NCI-H82 treated with DMSO at 0.1 percent for 48 hours (cell line): Measurements from ENCODE around the gene DEFB131A.
"Not testable (repeated sequence)": the region's sequence is repeated elsewhere in the genome, so short reads cannot be mapped to it uniquely, and the experiment has no call there.

Experiments used
- DNase-seq: peaks from one replicate; lab custom pipeline; 2025; ENCODE audit not compliant: unreplicated experiment; lab: John Stamatoyannopoulos, UW

The DEFB131A gene, protein sequence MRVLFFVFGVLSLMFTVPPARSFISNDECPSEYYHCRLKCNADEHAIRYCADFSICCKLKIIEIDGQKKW

GRCh38 chr4:9444114-9444513 lies at the start of gene DEFB131A:
Gene DEFB131A (plus strand): TSS chr4:9444414. CDS start chr4:9444534, 120 bp downstream.
- DNase-seq, result not testable (repeated sequence)

GRCh38 chr4:9405774-9406173 lies 38.4 kb upstream of the DEFB131A start:
- not testable (repeated sequence) for DNase-seq

GRCh38 chr4:9406491-9406890 lies 37.7 kb upstream of the DEFB131A start:
- not testable (repeated sequence) for DNase-seq

DNA sequence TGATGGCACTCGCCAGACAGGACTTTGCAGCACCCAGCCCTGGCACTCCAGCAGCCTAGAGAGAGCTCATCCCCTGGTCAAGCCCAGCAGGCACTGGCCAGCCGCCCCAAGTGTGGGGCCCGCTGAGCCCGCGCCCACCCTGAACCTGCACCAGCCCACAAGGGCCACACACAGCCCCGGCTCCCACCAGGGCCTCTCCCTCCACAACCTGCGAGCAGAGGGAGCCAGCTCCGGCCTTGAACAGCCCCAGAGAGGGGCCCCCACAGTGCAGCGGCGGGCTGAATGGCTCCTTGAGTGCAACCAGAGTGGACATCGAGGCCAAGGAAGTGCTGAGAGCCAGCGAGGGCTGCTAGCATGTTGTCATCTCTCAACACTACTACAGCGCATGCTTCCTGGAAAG lies 34.4 kb upstream of the DEFB131A start:
- DNase-seq, result no peak

GRCh38 chr4:9421884-9422455 lies 22.2 kb upstream of the DEFB131A start:
- not testable (repeated sequence) for DNase-seq

DNA sequence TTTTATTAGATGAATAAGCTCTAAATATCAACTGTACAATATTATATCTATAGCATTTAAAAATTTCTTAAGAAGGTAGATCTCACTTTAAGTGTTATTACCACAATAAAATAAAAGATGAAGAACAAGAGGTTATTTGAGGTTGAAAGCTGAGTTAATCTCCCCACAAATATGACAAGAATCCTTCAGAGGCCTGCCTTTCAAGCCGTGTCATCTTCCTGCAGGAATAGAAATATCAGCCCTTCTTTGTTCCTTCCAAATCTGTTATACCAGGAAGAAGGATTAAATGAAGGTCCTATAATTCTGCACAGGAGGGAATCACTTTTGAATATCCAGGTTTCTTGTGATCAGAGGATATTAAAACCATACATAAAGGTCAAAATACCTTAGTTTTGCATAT lies 18.3 kb upstream of the DEFB131A start:
- not testable (repeated sequence) for DNase-seq

DNA sequence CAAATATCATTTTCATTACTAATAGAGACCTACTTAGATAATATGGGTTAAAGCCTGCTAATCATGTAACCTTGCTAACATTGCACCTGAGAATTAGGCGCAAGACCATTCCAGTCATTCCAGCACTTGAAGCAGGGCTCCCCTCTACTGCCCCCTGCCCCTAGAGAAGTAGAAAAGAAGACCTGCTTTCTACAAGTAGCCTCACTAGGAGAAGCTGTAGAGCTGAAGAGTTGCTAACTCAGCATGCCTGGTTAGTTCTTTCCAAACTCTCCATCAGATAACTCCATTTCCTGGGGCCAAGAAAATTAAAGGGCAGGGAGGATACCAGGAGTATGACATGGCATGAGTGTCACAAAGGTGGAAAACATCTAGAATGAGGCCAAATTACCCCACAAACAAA lies 14.2 kb upstream of the DEFB131A start:
- not testable (repeated sequence) for DNase-seq

GRCh38 chr4:9433320-9433719 lies 10.9 kb upstream of the DEFB131A start:
- not testable (repeated sequence) for DNase-seq

- DNase-seq, result not testable (repeated sequence)
Observed at GRCh38 chr4:9436728-9437127, 7.5 kb upstream of the DEFB131A start.

GRCh38 chr4:9442355-9442754 lies 1.9 kb upstream of the DEFB131A start:
- not testable (repeated sequence) for DNase-seq

DNA sequence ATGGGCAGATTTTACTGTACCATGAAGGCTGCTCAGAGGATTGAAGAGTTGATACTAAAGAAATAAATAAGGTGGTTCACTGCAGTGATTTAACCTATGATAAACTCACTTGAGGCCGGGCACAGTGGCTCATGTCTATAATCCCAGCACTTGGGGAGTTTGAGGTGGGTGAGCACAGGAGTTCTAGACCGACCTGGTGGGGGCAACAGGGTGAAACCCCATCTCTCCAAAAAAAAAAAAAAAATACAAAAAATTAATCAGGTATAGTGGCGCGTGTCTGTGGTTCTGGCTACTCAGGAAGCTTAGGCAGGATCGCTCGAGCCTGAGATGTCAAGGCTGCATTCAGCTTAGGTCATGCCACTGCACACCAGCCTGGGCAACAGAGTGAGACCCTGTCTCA lies 467 bp downstream of the DEFB131A start:
- not testable (repeated sequence) for DNase-seq

- not testable (repeated sequence) for DNase-seq
Observed at GRCh38 chr4:9452251-9452650, 8.0 kb downstream of the DEFB131A start.

- not testable (repeated sequence) for DNase-seq
Observed at GRCh38 chr4:9454284-9454683, 10.1 kb downstream of the DEFB131A start.

DNA sequence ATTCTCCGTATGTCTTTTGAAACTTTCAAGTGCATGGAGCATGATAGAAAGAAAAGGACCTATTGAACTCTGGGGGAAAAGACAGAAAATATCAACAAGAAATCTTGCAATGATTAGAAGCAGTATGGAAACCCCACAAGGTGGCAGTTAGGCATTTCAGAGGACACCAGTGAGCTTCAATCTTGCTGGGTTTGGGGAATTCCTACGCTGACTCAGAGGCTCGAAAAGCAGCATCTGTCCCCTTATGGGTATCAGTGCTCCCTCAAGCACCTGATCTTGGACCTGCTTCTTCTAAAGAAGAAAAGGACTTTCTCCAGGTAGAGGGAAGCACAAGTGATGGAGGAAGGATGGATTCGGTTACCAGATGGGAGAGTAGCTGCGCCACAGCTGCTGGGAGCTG lies 10.8 kb downstream of the DEFB131A start:
- DNase-seq, result not testable (repeated sequence)

- not testable (repeated sequence) for DNase-seq
Observed at GRCh38 chr4:9479466-9479865, 35.3 kb downstream of the DEFB131A start.

DNA sequence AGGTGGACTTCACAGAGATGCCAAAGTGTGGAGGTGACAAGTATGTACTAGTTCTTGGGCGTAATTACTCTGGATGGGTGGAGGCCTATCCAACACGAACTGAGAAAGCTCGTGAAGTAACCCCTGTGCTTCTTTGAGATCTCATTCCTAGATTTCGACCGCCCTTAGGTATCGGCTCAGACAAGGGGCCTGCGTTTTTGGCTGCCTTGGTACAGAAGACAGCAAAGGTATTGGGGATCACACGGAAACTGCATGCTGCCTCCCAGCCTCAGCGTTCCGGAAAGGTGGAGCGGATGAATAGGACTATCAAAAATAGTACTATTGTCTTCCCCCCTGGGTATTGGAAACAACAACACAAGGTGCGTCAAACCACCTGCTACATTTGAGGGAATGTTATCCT lies 35.9 kb downstream of the DEFB131A start:
- not testable (repeated sequence) for DNase-seq

- DNase-seq, result not testable (repeated sequence)
Observed at GRCh38 chr4:9482871-9483270, 38.7 kb downstream of the DEFB131A start.

DNA sequence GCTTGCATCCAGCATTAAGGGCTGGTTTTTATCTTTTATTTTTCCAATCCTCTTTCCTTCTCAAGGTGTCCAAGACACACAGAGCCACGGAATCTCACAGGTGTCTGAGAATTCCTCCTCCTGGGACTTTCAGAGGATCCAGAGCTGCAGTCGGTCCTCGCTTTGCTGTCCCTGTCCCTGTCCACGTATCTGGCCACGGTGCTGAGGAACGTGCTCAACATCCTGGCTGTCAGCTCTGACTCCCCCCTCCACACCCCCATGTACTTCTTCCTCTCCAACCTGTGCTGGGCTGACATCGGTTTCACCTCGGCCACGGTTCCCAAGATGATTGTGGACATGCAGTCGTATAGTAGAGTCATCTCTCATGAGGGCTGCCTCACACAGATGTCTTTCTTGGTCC lies 39.5 kb downstream of the DEFB131A start:
- DNase-seq, result not testable (repeated sequence)

DNA sequence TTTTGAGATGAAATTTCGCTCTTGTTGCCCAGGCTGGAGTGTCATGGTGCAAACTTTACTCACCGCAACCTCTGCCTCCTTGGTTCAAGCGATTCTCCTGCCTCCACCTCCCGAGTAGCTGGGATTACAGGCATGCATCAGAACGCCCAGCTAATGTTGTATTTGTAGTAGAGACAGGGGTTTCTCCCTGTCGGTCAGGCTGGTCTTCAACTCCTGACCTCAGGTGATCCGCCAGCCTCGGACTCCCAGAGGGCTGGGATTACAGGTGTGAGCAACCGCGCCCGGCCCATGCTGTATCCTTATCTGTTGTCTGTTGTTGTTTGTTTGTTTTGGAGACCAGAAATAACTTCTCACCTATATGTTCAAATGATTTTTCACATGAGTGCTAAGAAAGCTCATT lies 42.7 kb downstream of the DEFB131A start:
- DNase-seq, result not testable (repeated sequence)

DNA sequence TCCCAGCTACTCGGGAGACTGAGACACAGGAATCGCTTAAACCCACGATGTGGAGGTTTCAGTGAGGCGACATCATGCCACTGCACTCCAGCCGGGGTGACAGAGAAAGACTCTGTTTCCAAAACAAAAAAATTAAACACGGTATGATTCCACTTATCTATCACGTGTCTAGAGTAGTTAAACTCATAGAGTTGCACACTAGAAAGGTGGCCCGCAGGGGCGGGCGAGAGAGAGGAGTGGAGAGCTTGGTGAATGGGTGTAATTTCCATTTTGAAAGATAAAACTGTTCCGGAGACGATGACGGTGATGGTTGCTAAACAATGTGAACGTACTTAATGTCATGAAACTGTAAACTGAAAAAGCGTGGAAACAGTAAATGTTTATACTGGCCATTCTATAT lies 44.6 kb downstream of the DEFB131A start:
- DNase-seq, result not testable (repeated sequence)

DNA sequence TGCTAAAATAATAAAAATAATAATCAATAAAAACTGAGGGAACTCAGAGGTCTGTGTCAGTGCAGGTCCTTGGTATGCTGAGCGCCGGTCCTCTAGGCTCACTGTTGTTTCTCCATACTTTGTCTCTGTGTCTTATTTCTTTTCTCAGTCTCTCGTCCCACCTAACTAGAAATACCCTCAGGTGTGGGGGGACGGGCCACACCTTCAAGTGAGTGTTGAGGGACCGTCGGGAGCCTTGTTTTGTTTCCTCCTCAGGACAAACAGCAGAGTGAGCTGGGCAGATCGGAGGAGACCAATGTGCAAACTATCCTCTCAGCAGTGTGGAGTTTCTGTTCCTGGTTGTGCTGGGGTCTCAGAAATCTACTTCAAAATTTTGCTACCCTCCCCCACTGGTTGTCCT lies 46.3 kb downstream of the DEFB131A start:
- not testable (repeated sequence) for DNase-seq

- not testable (repeated sequence) for DNase-seq
Observed at GRCh38 chr4:9490986-9491385, 46.8 kb downstream of the DEFB131A start.

DNA sequence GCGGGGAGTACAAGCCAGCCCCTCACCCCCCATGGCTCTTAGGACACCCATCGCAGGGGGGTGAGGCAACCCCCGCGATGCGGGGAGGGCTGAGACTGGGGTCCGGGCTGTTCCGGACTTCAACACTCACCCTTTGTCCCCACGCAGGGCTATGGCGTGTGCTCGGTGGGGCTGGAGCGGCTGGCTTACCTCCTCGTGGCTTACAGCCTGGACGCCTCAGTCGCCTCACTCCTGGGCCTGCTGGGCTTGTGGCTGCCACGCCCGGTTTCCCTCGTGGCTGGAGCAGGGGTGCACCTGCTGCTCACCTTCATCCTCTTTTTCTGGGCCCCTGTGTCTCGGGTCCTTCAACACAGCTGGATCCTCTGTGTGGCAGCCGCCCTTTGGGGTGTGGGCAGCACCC lies 49.4 kb downstream of the DEFB131A start:
- DNase-seq, result not testable (repeated sequence)
